Progenitor cell of endocrine pancreas (in vitro differentiated cells): Measurements from ENCODE around the gene SP100. TPM values are rescaled to one million over a fixed set of nuclear protein-coding genes. Genes with fewer than 3 reads are reported as not detected.
"Not testable (repeated sequence)": the region's sequence is repeated elsewhere in the genome, so short reads cannot be mapped to it uniquely, and the experiment has no call there.

Experiments
- DNase-seq: peaks from one replicate; pipeline ENCODE4 v3.0.0; 2021; ENCODE audit warnings: low spot score; ENCODE audit not compliant: unreplicated experiment
- H3K27ac Mint-ChIP-seq: 2 replicates; pipeline ENCODE4 v1.8.0; 2021; ENCODE audit warnings: mild to moderate bottlenecking, moderate library complexity, mixed read lengths
- H3K27me3 Mint-ChIP-seq: 2 replicates; pipeline ENCODE4 v1.8.0; 2021; ENCODE audit warnings: mixed read lengths
- H3K36me3 Mint-ChIP-seq: 2 replicates; pipeline ENCODE4 v1.8.0; 2022; ENCODE audit warnings: mixed read lengths; ENCODE audit not compliant: insufficient read depth
- H3K4me1 Mint-ChIP-seq: 2 replicates; pipeline ENCODE4 v1.8.0; 2021; ENCODE audit warnings: low read depth, mixed read lengths
- H3K4me3 Mint-ChIP-seq: 2 replicates; pipeline ENCODE4 v1.8.0; 2021; ENCODE audit warnings: low read depth, mild to moderate bottlenecking, moderate library complexity, mixed read lengths
- H3K9me3 Mint-ChIP-seq: 2 replicates; pipeline ENCODE4 v1.8.0; 2021; ENCODE audit warnings: low read depth, mixed read lengths
- CTCF ChIP-seq: fragments of 200-600 bp; sonication (generic); IDR thresholded peaks from one replicate; pipeline ENCODE4 v1.5.0; 2021; ENCODE audit warnings: antibody characterized with exemption, mild to moderate bottlenecking; ENCODE audit not compliant: unreplicated experiment
- total RNA-seq: library from RNA; stranded (reverse); gene quantifications from 2 replicates; pipeline ENCODE4 v1.2.1, GENCODE V29; 2021

SP100 gene
- total RNA-seq, 1 donor from 2014 or later, result 2.3 TPM

DNA sequence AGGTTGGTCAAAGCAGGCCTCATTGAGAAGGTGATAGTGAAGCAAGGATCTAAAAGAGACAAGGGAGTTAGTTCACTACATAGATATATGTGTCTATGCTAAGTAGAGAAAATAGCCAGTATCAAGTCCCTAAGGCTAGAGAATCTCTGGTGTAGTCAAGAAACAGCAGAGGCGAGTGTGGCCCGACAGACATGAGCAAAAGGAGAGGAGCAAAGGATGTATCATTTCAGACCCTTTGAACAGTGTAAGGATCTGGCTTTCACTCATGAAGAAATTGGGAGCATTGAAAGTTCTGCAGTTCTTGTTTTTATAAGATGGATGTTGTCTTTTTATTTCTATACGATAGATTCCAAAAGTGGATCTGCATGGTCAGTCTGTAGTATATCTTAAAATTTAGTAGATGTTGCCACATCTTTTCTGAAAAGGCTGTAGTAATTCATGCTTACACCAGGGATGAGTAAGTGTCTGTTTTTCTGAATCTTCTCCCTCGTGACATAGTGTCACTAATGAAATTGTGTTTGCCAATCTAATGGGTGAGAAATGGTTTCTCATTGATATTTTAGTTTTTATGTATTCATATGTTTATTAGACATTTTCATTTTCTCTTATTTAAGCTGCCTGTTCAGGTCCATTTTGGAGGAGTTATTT is 18.8 kb downstream of the SP100 start:
- H3K4me1 Mint-ChIP-seq, result no peaks in the 10 kb centered on the region
- no peaks in the 10 kb centered on the region for H3K27me3 Mint-ChIP-seq
- H3K9me3 Mint-ChIP-seq, result peaks cover 4% of the 10 kb centered on the region
- no peak overlapping the region for H3K4me3 Mint-ChIP-seq
- H3K36me3 Mint-ChIP-seq, result no peaks in the 10 kb centered on the region
- TF ChIP-seq CTCF, result no peak
- DNase-seq, result no peak
- no peak overlapping the region for H3K27ac Mint-ChIP-seq

GRCh38 chr2:230435431-230435830 is 19.4 kb downstream of the SP100 start:
- H3K27ac Mint-ChIP-seq, result no peak overlapping the region
- peaks cover 4% of the 10 kb centered on the region for H3K9me3 Mint-ChIP-seq
- no peak for TF ChIP-seq CTCF
- H3K4me1 Mint-ChIP-seq, result no peaks in the 10 kb centered on the region
- no peak for DNase-seq
- no peaks in the 10 kb centered on the region for H3K27me3 Mint-ChIP-seq
- H3K4me3 Mint-ChIP-seq, result no peak overlapping the region
- H3K36me3 Mint-ChIP-seq, result no peaks in the 10 kb centered on the region

DNA sequence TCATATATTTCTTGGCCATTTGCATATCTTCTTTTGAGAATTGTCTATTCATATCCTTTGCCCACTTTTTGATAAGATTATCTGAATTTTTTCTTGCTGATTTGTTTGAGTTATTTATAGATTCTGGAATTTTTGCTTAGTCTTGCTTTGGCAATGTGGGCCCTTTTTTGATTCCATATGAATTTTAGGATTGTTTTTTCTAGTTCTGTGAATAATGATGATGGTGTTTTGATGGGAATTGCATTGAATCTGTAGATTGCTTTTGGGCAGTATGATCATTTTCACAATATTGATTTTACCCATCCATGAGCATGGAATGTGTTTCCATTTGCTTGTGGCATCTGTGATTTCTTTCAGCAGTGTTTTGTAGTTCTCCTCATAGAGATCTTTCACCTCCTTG is 23.1 kb downstream of the SP100 start:
- not testable (repeated sequence) for H3K36me3 Mint-ChIP-seq, H3K9me3 Mint-ChIP-seq, H3K27me3 Mint-ChIP-seq, H3K27ac Mint-ChIP-seq, H3K4me3 Mint-ChIP-seq, H3K4me1 Mint-ChIP-seq, DNase-seq

- no peak for TF ChIP-seq CTCF
- DNase-seq, result no peak
- H3K4me3 Mint-ChIP-seq, result no peak overlapping the region
- H3K27ac Mint-ChIP-seq, result no peak overlapping the region
- no peaks in the 10 kb centered on the region for H3K27me3 Mint-ChIP-seq
- H3K9me3 Mint-ChIP-seq, result peaks cover 4% of the 10 kb centered on the region
- H3K4me1 Mint-ChIP-seq, result no peaks in the 10 kb centered on the region
- no peaks in the 10 kb centered on the region for H3K36me3 Mint-ChIP-seq
Measured at GRCh38 chr2:230439590-230439989, 23.6 kb downstream of the SP100 start.

- Mint-ChIP-seq H3K4me3 (no peak overlapping the region), H3K27me3 (no peaks in the 10 kb centered on the region), H3K9me3 (peaks cover 2% of the 10 kb centered on the region), H3K36me3 (no peaks in the 10 kb centered on the region), H3K27ac (no peak overlapping the region), H3K4me1 (no peaks in the 10 kb centered on the region)
- DNase-seq, result no peak
- TF ChIP-seq CTCF, result no peak
Measured at GRCh38 chr2:230441227-230441897, 25.4 kb downstream of the SP100 start.

GRCh38 chr2:230443541-230443940 is 27.5 kb downstream of the SP100 start:
- Mint-ChIP-seq H3K27ac (no peak overlapping the region), H3K4me1 (peaks cover 2% of the 10 kb centered on the region), H3K4me3 (no peak overlapping the region), H3K27me3 (no peaks in the 10 kb centered on the region), H3K36me3 (no peaks in the 10 kb centered on the region), H3K9me3 (no peaks in the 10 kb centered on the region)
- no peak for TF ChIP-seq CTCF
- DNase-seq, result no peak
